Measurements from ENCODE around the gene ARFGAP3. TPM values are rescaled to one million over a fixed set of nuclear protein-coding genes. Genes with fewer than 3 reads are reported as not detected.

ARFGAP3 gene
- total RNA-seq, 1 experiment from 2014 or later = 37.4 TPM

GRCh38 chr22:42887523-42888507 is 30.7 kb upstream of the ARFGAP3 start:
- H3K9me3 ChIP-seq = no peaks in the 10 kb centered on the region
- Mint-ChIP-seq H3K27ac (ENCODE audit: unreplicated experiment) (peak overlapping the region; percentile 90), H3K4me3 (ENCODE audit: unreplicated experiment) (peak overlapping the region; percentile 39), H3K4me1 (ENCODE audit: low read depth, unreplicated experiment) (peaks cover 26% of the 10 kb centered on the region), H3K9me3 (ENCODE audit: unreplicated experiment) (no peaks in the 10 kb centered on the region), H3K27me3 (ENCODE audit: insufficient read depth, unreplicated experiment) (no peaks in the 10 kb centered on the region), H3K36me3 (ENCODE audit: insufficient read depth, unreplicated experiment) (peaks cover 90% of the 10 kb centered on the region)
- no TSS peak for BruUV-seq (replicated peaks)
- ChIA-PET POLR2A (no interaction called here), CTCF (interaction anchor here (1.1 kb wide), 1 partner anchor 20 kb away, joined by 3 read pairs; no protein-coding TSS in a partner anchor)
- no peaks in the 10 kb centered on the region for H3K27me3 ChIP-seq (replicated peaks; ENCODE audit: control insufficient read depth, insufficient read depth, low read length)
- TF ChIP-seq CTCF (IDR thresholded peaks at IDR 0.05; ENCODE audit: insufficient read depth in 1 of 2, low read depth in 1 of 2, low read length in 1 of 2, severe bottlenecking in 1 of 2, unreplicated experiment in 1 of 2) = no peak
- DNase-seq = peak; percentile 26 to 47
- peaks cover 18% of the 10 kb centered on the region for H3K4me1 ChIP-seq
- peaks cover 3% of the 10 kb centered on the region for H3K36me3 ChIP-seq (ENCODE audit: control insufficient read depth, insufficient read depth, low read length)
- H3K4me3 ChIP-seq (ENCODE audit: low read depth, low read length) = no peak overlapping the region
- intact Hi-C loops (cut with micrococcal nuclease; ENCODE audit: unreplicated experiment) = no loop called here

GRCh38 chr22:42887120-42887519 is 30.0 kb upstream of the ARFGAP3 start:
- Mint-ChIP-seq H3K4me3 (ENCODE audit: unreplicated experiment) (peak overlapping the region; percentile 39), H3K27ac (ENCODE audit: unreplicated experiment) (peak overlapping the region; percentile 90), H3K9me3 (ENCODE audit: unreplicated experiment) (no peaks in the 10 kb centered on the region), H3K27me3 (ENCODE audit: insufficient read depth, unreplicated experiment) (no peaks in the 10 kb centered on the region), H3K4me1 (ENCODE audit: low read depth, unreplicated experiment) (peaks cover 26% of the 10 kb centered on the region), H3K36me3 (ENCODE audit: insufficient read depth, unreplicated experiment) (peaks cover 88% of the 10 kb centered on the region)
- Histone ChIP-seq H3K4me1 (peaks cover 18% of the 10 kb centered on the region), H3K4me3 (ENCODE audit: low read depth, low read length) (no peak overlapping the region), H3K9me3 (no peaks in the 10 kb centered on the region), H3K27me3 (replicated peaks; ENCODE audit: control insufficient read depth, insufficient read depth, low read length) (no peaks in the 10 kb centered on the region), H3K36me3 (ENCODE audit: control insufficient read depth, insufficient read depth, low read length) (peaks cover 3% of the 10 kb centered on the region)
- DNase-seq = no peak
- ChIA-PET CTCF (interaction anchor here (1.1 kb wide), 1 partner anchor 19 kb away, joined by 3 read pairs; no protein-coding TSS in a partner anchor), POLR2A (no interaction called here)
- TF ChIP-seq CTCF (IDR thresholded peaks at IDR 0.05; ENCODE audit: insufficient read depth in 1 of 2, low read depth in 1 of 2, low read length in 1 of 2, severe bottlenecking in 1 of 2, unreplicated experiment in 1 of 2) = no peak
- intact Hi-C loops (cut with micrococcal nuclease; ENCODE audit: unreplicated experiment) = no loop called here
- no TSS peak for BruUV-seq (replicated peaks)

- H3K36me3 Mint-ChIP-seq (ENCODE audit: insufficient read depth, unreplicated experiment) = peaks cover 85% of the 10 kb centered on the region
- no TSS peak for BruUV-seq (replicated peaks)
These were observed 28.4 kb upstream of the ARFGAP3 start for GRCh38 chr22:42885446-42885845.

More at GRCh38 chr22:42885446-42885845, 28.4 kb upstream of the ARFGAP3 start:
- Histone ChIP-seq H3K4me3 (ENCODE audit: low read depth, low read length) (no peak overlapping the region), H3K9me3 (no peaks in the 10 kb centered on the region), H3K27me3 (replicated peaks; ENCODE audit: control insufficient read depth, insufficient read depth, low read length) (no peaks in the 10 kb centered on the region), H3K36me3 (ENCODE audit: control insufficient read depth, insufficient read depth, low read length) (peaks cover 3% of the 10 kb centered on the region), H3K4me1 (peaks cover 18% of the 10 kb centered on the region)
- intact Hi-C loops (cut with micrococcal nuclease; ENCODE audit: unreplicated experiment) = no loop called here
- no peaks in the 10 kb centered on the region for H3K27me3 Mint-ChIP-seq (ENCODE audit: insufficient read depth, unreplicated experiment)
- no peak overlapping the region for H3K4me3 Mint-ChIP-seq (ENCODE audit: unreplicated experiment)
- CTCF ChIA-PET = no interaction called here
- H3K4me1 Mint-ChIP-seq (ENCODE audit: low read depth, unreplicated experiment) = peaks cover 26% of the 10 kb centered on the region
- no peaks in the 10 kb centered on the region for H3K9me3 Mint-ChIP-seq (ENCODE audit: unreplicated experiment)
- no peak for TF ChIP-seq CTCF (IDR thresholded peaks at IDR 0.05; ENCODE audit: insufficient read depth in 1 of 2, low read depth in 1 of 2, low read length in 1 of 2, severe bottlenecking in 1 of 2, unreplicated experiment in 1 of 2)
- no peak overlapping the region for H3K27ac Mint-ChIP-seq (ENCODE audit: unreplicated experiment)
- no peak for DNase-seq
- POLR2A ChIA-PET = no interaction called here

All from Caco-2 (cell line).